Endothelial cell of umbilical vein (primary cell): ENCODE results near the gene SKP1. TPM values are rescaled to one million over a fixed set of nuclear protein-coding genes. Genes with fewer than 3 reads are reported as not detected.
"Not testable (repeated sequence)": the region's sequence is repeated elsewhere in the genome, so short reads cannot be mapped to it uniquely, and the experiment has no call there.

Source experiments
- BruUV-seq: library from RNA; stranded (reverse); fragments of 400-500 nt; replicated peaks from 2 replicates; lab custom pipeline; 2021; lab: Mats Ljungman, UMichigan
- CTCF ChIA-PET: fragments of 300-600, 350-600 bp; sonication (Branson Sonifier 250); formaldehyde crosslinking; loops from one replicate; lab custom pipeline; 2021; ENCODE audit warnings: antibody characterized with exemption, inconsistent platforms; lab: Charles Lee
- POLR2A ChIA-PET: fragments of 300-600, 350-600 bp; sonication (Branson Sonifier 250); formaldehyde crosslinking; loops from one replicate; lab custom pipeline; 2021; ENCODE audit warnings: antibody characterized with exemption, inconsistent platforms; lab: Charles Lee
- DNase-seq: peaks from one replicate; pipeline ENCODE4 v3.0.0-alpha.2; 2011; ENCODE audit warnings: low read depth, low spot score
- FAIRE-seq: peaks from 2 replicates; lab custom pipeline; 2011; peaks lifted over from hg19 to GRCh38; lab: Jason Lieb, UNC
- H2AFZ ChIP-seq: 2 replicates; pipeline ENCODE4 v1.6.0; 2012; ENCODE audit warnings: low read depth, low read length, control low read depth, inconsistent platforms
- H3K27ac ChIP-seq: 2 replicates; pipeline ENCODE4 v1.5.1; 2011; ENCODE audit warnings: low read depth, mild to moderate bottlenecking, control low read depth, low read length, moderate library complexity; ENCODE audit not compliant: insufficient read depth
- H3K27me3 ChIP-seq, 2 experiments: 2 replicates each; pipeline versions ENCODE4 v1.6.0 to v1.6.1; 2011; ENCODE audit warnings: low read length in 2 of 2, mixed read lengths in 1 of 2; ENCODE audit not compliant: control insufficient read depth in 2 of 2, insufficient read depth in 2 of 2
- H3K36me3 ChIP-seq, 2 experiments: 2 replicates in 1 of 2; 3 replicates in 1 of 2; pipeline ENCODE4 v1.5.1; 2011; ENCODE audit warnings: low read length in 2 of 2, mild to moderate bottlenecking in 1 of 2, moderate library complexity in 1 of 2; ENCODE audit not compliant: control insufficient read depth in 2 of 2, insufficient read depth in 2 of 2; ENCODE audit errors: extremely low read depth in 1 of 2
- H3K4me1 ChIP-seq: 3 replicates; pipeline ENCODE4 v1.5.1; 2011; ENCODE audit warnings: mild to moderate bottlenecking, low read length; ENCODE audit not compliant: control insufficient read depth, insufficient read depth; ENCODE audit errors: extremely low read depth
- H3K4me2 ChIP-seq: 2 replicates; pipeline ENCODE4 v1.6.1; 2011; ENCODE audit warnings: low read length, control low read depth, mixed read lengths; ENCODE audit not compliant: insufficient read depth
- H3K4me3 ChIP-seq, 3 experiments: fragments of 200-600 bp in 1 of 3; sonication (generic), shearing (Covaris generic) in 1 of 3; replicated peaks in 1 of 3; 2 replicates each; pipeline ENCODE4 v1.5.1; 2011 to 2016; ENCODE audit warnings: control low read depth in 3 of 3, low read length in 3 of 3, mild to moderate bottlenecking in 2 of 3, inconsistent platforms in 1 of 3, low read depth in 1 of 3, moderate library complexity in 1 of 3; ENCODE audit not compliant: insufficient read depth in 1 of 3
- H3K79me2 ChIP-seq: 2 replicates; pipeline ENCODE4 v1.6.0; 2012; ENCODE audit warnings: low read length, inconsistent platforms; ENCODE audit not compliant: control insufficient read depth, insufficient read depth
- H3K9ac ChIP-seq: replicated peaks from 2 replicates; pipeline ENCODE3; 2011; ENCODE audit warnings: low read length, control low read depth; ENCODE audit not compliant: insufficient read depth; ENCODE audit errors: extremely low read depth
- H3K9me1 ChIP-seq: replicated peaks from 3 replicates; pipeline ENCODE4 v1.6.0; 2011; ENCODE audit warnings: mild to moderate bottlenecking, low read length; ENCODE audit not compliant: control insufficient read depth, insufficient read depth; ENCODE audit errors: extremely low read depth
- H3K9me3 ChIP-seq: replicated peaks from 2 replicates; pipeline ENCODE4 v1.5.1; 2012; ENCODE audit warnings: low read length, inconsistent platforms; ENCODE audit not compliant: control insufficient read depth, insufficient read depth
- H4K20me1 ChIP-seq: replicated peaks from 2 replicates; pipeline ENCODE3; 2011; ENCODE audit warnings: mild to moderate bottlenecking, low read length; ENCODE audit not compliant: control insufficient read depth, insufficient read depth; ENCODE audit errors: extremely low read depth
- FOS ChIP-seq: IDR thresholded peaks from 2 replicates; pipeline ENCODE4 v1.6.1; 2011; ENCODE audit warnings: mild to moderate bottlenecking, low read length, moderate library complexity, borderline replicate concordance; ENCODE audit not compliant: insufficient read depth
- MAX ChIP-seq: IDR thresholded peaks from 2 replicates; pipeline ENCODE4 v1.6.1; 2011; ENCODE audit not compliant: insufficient read depth, insufficient read length
- POLR2A ChIP-seq: IDR thresholded peaks from 2 replicates; pipeline ENCODE4 v1.6.1; 2012; ENCODE audit warnings: low read depth, mild to moderate bottlenecking, control low read depth, low read length
- dilution Hi-C: fragments of 300-500 bp; cut with MboI; formaldehyde crosslinking; loops from one replicate; pipeline ENCODE4 v1.15.0; 2019; ENCODE audit warnings: low sequenced_read_pairs; ENCODE audit not compliant: extremely low pct_ligation_motif_present
- intact Hi-C: fragments of 100-400 bp; cut with micrococcal nuclease; formaldehyde crosslinking; loops from one replicate; pipeline ENCODE4 v1.10.0; 2022
- polyA plus RNA-seq, 4 experiments: library from polyadenylated mRNA; depleted of rRNA in 3 of 4; stranded (reverse) in 3 of 4; unstranded in 1 of 4; fragments of >200 nt; gene quantifications; 2 replicates each; pipeline versions ENCODE4 v1.2.1 to v1.2.3, GENCODE V29; 2011 to 2012; ENCODE audit warnings: missing spikeins in 1 of 4
- total RNA-seq: library from RNA; stranded (reverse); gene quantifications from 2 replicates; pipeline ENCODE4 v1.2.3, GENCODE V29; 2021

SKP1 gene
- total and polyA plus RNA-seq, 2 donors (not counting 3 experiments of a cell fraction or from before 2014, with no cell fraction given), result 214 to 320 TPM

- DNase-seq, result no peak
- ChIA-PET POLR2A (no interaction called here), CTCF (interaction anchor here (0.7 to 4.9 kb wide), 7 partner anchors 8 to 434 kb away, joined by 3 to 38 read pairs (median 3); no protein-coding TSS in a partner anchor)
- Histone ChIP-seq H3K4me3 (no peak overlapping the region), H3K9me3 (no peaks in the 10 kb centered on the region), H3K27ac (no peak overlapping the region), H2AFZ (no peak overlapping the region), H3K79me2 (peaks cover 25% of the 10 kb centered on the region), H3K36me3 (peaks cover 23 to 32% of the 10 kb centered on the region in 2 experiments), H3K27me3 (no peaks in the 10 kb centered on the region), H3K9ac (no peak overlapping the region), H4K20me1 (peaks cover 3% of the 10 kb centered on the region), H3K4me1 (no peaks in the 10 kb centered on the region), H3K4me2 (no peak overlapping the region), H3K9me1 (no peaks in the 10 kb centered on the region)
- intact Hi-C loops, result no loop called here
- dilution Hi-C loops, result no loop called here
- no TSS peak for BruUV-seq
- no peak for FAIRE-seq
- TF ChIP-seq POLR2A, result no peak
- TF ChIP-seq MAX, result no peak
- no peak for TF ChIP-seq FOS
Observed at GRCh38 chr5:134153241-134153640, 23.5 kb downstream of the SKP1 start.

- FAIRE-seq, H3K9me1 ChIP-seq, H3K27ac ChIP-seq, H3K9me3 ChIP-seq, H2AFZ ChIP-seq, H3K9ac ChIP-seq, H3K27me3 ChIP-seq, POLR2A ChIA-PET, intact Hi-C loops, BruUV-seq, DNase-seq, H4K20me1 ChIP-seq, H3K4me3 ChIP-seq, H3K4me1 ChIP-seq, H3K4me2 ChIP-seq, dilution Hi-C loops: not testable (repeated sequence)
- peaks cover 22 to 26% of the 10 kb centered on the region in 2 experiments for H3K36me3 ChIP-seq
- peaks cover 25% of the 10 kb centered on the region for H3K79me2 ChIP-seq
- CTCF ChIA-PET, result interaction anchor here (1.0 to 4.9 kb wide), 4 partner anchors 9 to 435 kb away, joined by 3 to 38 read pairs (median 14); no protein-coding TSS in a partner anchor
Observed at GRCh38 chr5:134152173-134152832, 24.4 kb downstream of the SKP1 start.
